SKM-1 (cell line): Measurements from ENCODE around the gene CCDC188.
"Not testable (repeated sequence)": the region's sequence is repeated elsewhere in the genome, so short reads cannot be mapped to it uniquely, and the experiment has no call there.

Experiments
- DNase-seq: peaks from one replicate; lab custom pipeline; 2025; ENCODE audit not compliant: unreplicated experiment; lab: John Stamatoyannopoulos, UW

CCDC188 gene

GRCh38 chr22:20171288-20172140, 20.7 kb upstream of the CCDC188 start:
- no peak for DNase-seq

- DNase-seq = no peak
These were observed 19.3 kb upstream of the CCDC188 start for GRCh38 chr22:20170170-20170569.

- DNase-seq = no peak
These were observed 18.5 kb upstream of the CCDC188 start for GRCh38 chr22:20169253-20169822.

GRCh38 chr22:20167643-20168322, 16.9 kb upstream of the CCDC188 start:
- DNase-seq = no peak

GRCh38 chr22:20166703-20167102, 15.8 kb upstream of the CCDC188 start:
- no peak for DNase-seq

GRCh38 chr22:20165913-20166312, 15.1 kb upstream of the CCDC188 start:
- DNase-seq = no peak

- no peak for DNase-seq
These were observed 14.6 kb upstream of the CCDC188 start for GRCh38 chr22:20165421-20165820.

- no peak for DNase-seq
These were observed 14.0 kb upstream of the CCDC188 start for GRCh38 chr22:20164863-20165262.

- no peak for DNase-seq
These were observed 9.2 kb upstream of the CCDC188 start for GRCh38 chr22:20160041-20160440.

GRCh38 chr22:20159531-20159930, 8.7 kb upstream of the CCDC188 start:
- not testable (repeated sequence) for DNase-seq

- DNase-seq = no peak
These were observed 8.2 kb upstream of the CCDC188 start for GRCh38 chr22:20159076-20159475.

GRCh38 chr22:20158391-20159036, 7.7 kb upstream of the CCDC188 start:
- DNase-seq = no peak

- no peak for DNase-seq
These were observed 6.8 kb upstream of the CCDC188 start for GRCh38 chr22:20157430-20158183.

GRCh38 chr22:20156611-20157429, 6.0 kb upstream of the CCDC188 start:
- peak; percentile 15 for DNase-seq

- DNase-seq = no peak
These were observed 5.2 kb upstream of the CCDC188 start for GRCh38 chr22:20156042-20156389.

GRCh38 chr22:20155330-20156041, 4.6 kb upstream of the CCDC188 start:
- no peak for DNase-seq

- DNase-seq = no peak
These were observed 3.8 kb upstream of the CCDC188 start for GRCh38 chr22:20154602-20155187.

GRCh38 chr22:20153945-20154344, 3.1 kb upstream of the CCDC188 start:
- DNase-seq = no peak

- no peak for DNase-seq
These were observed 1.6 kb upstream of the CCDC188 start for GRCh38 chr22:20152464-20152890.
